ENCODE results near the gene STK16. TPM values are rescaled to one million over a fixed set of nuclear protein-coding genes. Genes with fewer than 3 reads are reported as not detected.

STK16 gene
- total and polyA plus RNA-seq, 2 of the 13 experiments (the other 11 are each of a cell fraction or from before 2014, with no cell fraction given), result 28.0 to 50.9 TPM

GRCh38 chr2:219277703-219278654 lies 32.7 kb downstream of the STK16 start (continued):
- TF ChIP-seq ZNF18 (CRISPR knock-in tag; IDR thresholded peaks at IDR 0.05; ENCODE audit: insufficient replicate concordance), result no peak
- no peak for TF ChIP-seq KDM3A (CRISPR knock-in tag; IDR thresholded peaks at IDR 0.05; ENCODE audit: low read depth)
- no peak for TF ChIP-seq ZSCAN5A (CRISPR knock-in tag; IDR thresholded peaks at IDR 0.05; ENCODE audit: borderline replicate concordance)
- no peak for TF ChIP-seq ISL2 (CRISPR knock-in tag; IDR thresholded peaks at IDR 0.05)
- TF ChIP-seq RBM22 (optimal IDR thresholded peaks at IDR 0.05; ENCODE audit: low read length), result no peak
- no peak for TF ChIP-seq JUNB (CRISPR knock-in tag; IDR thresholded peaks at IDR 0.05; ENCODE audit: borderline replicate concordance)
- no peak for TF ChIP-seq TCF7L2 (IDR thresholded peaks at IDR 0.05; ENCODE audit: low read depth, low read length)
- TF ChIP-seq ZNF276 (CRISPR knock-in tag; IDR thresholded peaks at IDR 0.05; ENCODE audit: low read depth), result no peak
- TF ChIP-seq NFYC (CRISPR knock-in tag; IDR thresholded peaks at IDR 0.05), result peak; percentile 56
- TF ChIP-seq ZNF577 (CRISPR knock-in tag; IDR thresholded peaks at IDR 0.05; ENCODE audit: borderline replicate concordance, low read depth), result no peak
- no peak for TF ChIP-seq KLF9 (CRISPR knock-in tag; IDR thresholded peaks at IDR 0.05; ENCODE audit: low read depth)
- TF ChIP-seq ZNF703 (CRISPR knock-in tag; IDR thresholded peaks at IDR 0.05; ENCODE audit: borderline replicate concordance), result no peak
- TF ChIP-seq BORCS8-MEF2B (CRISPR knock-in tag; IDR thresholded peaks at IDR 0.05), result no peak
- no peak for TF ChIP-seq SUZ12 (IDR thresholded peaks at IDR 0.05; ENCODE audit: low read depth, low read length)
- no peak for TF ChIP-seq SIN3B (IDR thresholded peaks at IDR 0.05; ENCODE audit: low read length)
- TF ChIP-seq NR1H2 (CRISPR knock-in tag; IDR thresholded peaks at IDR 0.05; ENCODE audit: borderline replicate concordance, low read depth), result no peak
- no peak for TF ChIP-seq PBX3 (CRISPR knock-in tag; IDR thresholded peaks at IDR 0.05; ENCODE audit: borderline replicate concordance)
- peak; percentile 35; the same call in 1 of the 2 replicates for TF ChIP-seq PHF21A (CRISPR knock-in tag; IDR thresholded peaks at IDR 0.05)
- no peak for TF ChIP-seq ZFP36 (IDR thresholded peaks at IDR 0.05; ENCODE audit: borderline replicate concordance, low read depth, low read length, partially characterized antibody)
- TF ChIP-seq ZNF713 (CRISPR knock-in tag; IDR thresholded peaks at IDR 0.05), result no peak
- peak; percentile 64 for TF ChIP-seq ELF3 (CRISPR knock-in tag; IDR thresholded peaks at IDR 0.05)
- TF ChIP-seq HOXD1 (CRISPR knock-in tag; IDR thresholded peaks at IDR 0.05), result no peak
- 0 out of 2 replicates have a peak, but pooled peaks have one; percentile 27 for TF ChIP-seq MYPOP (CRISPR knock-in tag; IDR thresholded peaks at IDR 0.05)
